IPS DF 19.7 (cell line): ENCODE data around the gene CROCC2.
"Not testable (repeated sequence)": the region's sequence is repeated elsewhere in the genome, so short reads cannot be mapped to it uniquely, and the experiment has no call there.

ENCODE experiments used
- DNase-seq: peaks from one replicate; pipeline ENCODE4 v3.0.0-alpha.2; 2013; ENCODE audit warnings: low read depth, low spot score

CROCC2 gene

GRCh38 chr2:240966906-240967680 lies 61.0 kb downstream of the CROCC2 start:
- DNase-seq, result no peak

- no peak for DNase-seq
Observed at GRCh38 chr2:240967681-240968621, 61.8 kb downstream of the CROCC2 start.

- DNase-seq, result no peak
Observed at GRCh38 chr2:240968731-240969624, 62.8 kb downstream of the CROCC2 start.

- no peak for DNase-seq
Observed at GRCh38 chr2:240970104-240970503, 64.0 kb downstream of the CROCC2 start.

GRCh38 chr2:240970816-240971215 lies 64.7 kb downstream of the CROCC2 start:
- DNase-seq, result no peak

GRCh38 chr2:240972201-240972600 lies 66.1 kb downstream of the CROCC2 start:
- no peak for DNase-seq

GRCh38 chr2:240972636-240973521 lies 66.7 kb downstream of the CROCC2 start:
- DNase-seq, result no peak

GRCh38 chr2:240974771-240975572 lies 68.8 kb downstream of the CROCC2 start:
- no peak for DNase-seq

- DNase-seq, result not testable (repeated sequence)
Observed at GRCh38 chr2:240975903-240976302, 69.8 kb downstream of the CROCC2 start.

GRCh38 chr2:240981280-240981679 lies 75.1 kb downstream of the CROCC2 start:
- DNase-seq, result no peak

GRCh38 chr2:240981871-240982800 lies 76.0 kb downstream of the CROCC2 start:
- no peak for DNase-seq

- no peak for DNase-seq
Observed at GRCh38 chr2:240982821-240983281, 76.7 kb downstream of the CROCC2 start.

- DNase-seq, result peak; percentile 45
Observed at GRCh38 chr2:240983361-240983995, 77.3 kb downstream of the CROCC2 start.

- DNase-seq, result no peak
Observed at GRCh38 chr2:240983996-240984498, 77.9 kb downstream of the CROCC2 start.

GRCh38 chr2:240985881-240986786 lies 80.0 kb downstream of the CROCC2 start:
- DNase-seq, result no peak

- DNase-seq, result no peak
Observed at GRCh38 chr2:240986787-240987411, 80.8 kb downstream of the CROCC2 start.
